Activated naive CD4-positive, alpha-beta T cell treated with anti-CD3 and anti-CD28 coated beads, Interleukin-2, amount 10 ng/mL, durations not matched to agents 7 days and 5 days (primary cell): ENCODE data around the gene UBASH3B.

Source experiments
- CTCF ChIA-PET: fragments of 350-600 bp; sonication (Branson Sonifier 250); formaldehyde crosslinking; loops from one replicate; lab custom pipeline; 2021; ENCODE audit warnings: antibody characterized with exemption; lab: Charles Lee
- DNase-seq: peaks from one replicate; pipeline ENCODE4 v3.0.0-alpha.2; 2020
- H3K27ac Mint-ChIP-seq: one replicate; pipeline ENCODE4 v1.8.0; 2021; ENCODE audit warnings: mild to moderate bottlenecking, moderate library complexity, mixed read lengths
- H3K27me3 Mint-ChIP-seq: one replicate; pipeline ENCODE4 v1.8.0; 2021; ENCODE audit warnings: mild to moderate bottlenecking, mixed read lengths
- H3K36me3 Mint-ChIP-seq: one replicate; pipeline ENCODE4 v1.8.0; 2021; ENCODE audit warnings: mixed read lengths
- H3K4me1 Mint-ChIP-seq: one replicate; pipeline ENCODE4 v1.8.0; 2021; ENCODE audit warnings: mixed read lengths
- H3K4me3 Mint-ChIP-seq: one replicate; pipeline ENCODE4 v1.8.0; 2021; ENCODE audit warnings: mild to moderate bottlenecking, moderate library complexity, mixed read lengths
- H3K9me3 Mint-ChIP-seq: one replicate; pipeline ENCODE4 v1.8.0; 2021; ENCODE audit warnings: mixed read lengths

The UBASH3B gene

DNA sequence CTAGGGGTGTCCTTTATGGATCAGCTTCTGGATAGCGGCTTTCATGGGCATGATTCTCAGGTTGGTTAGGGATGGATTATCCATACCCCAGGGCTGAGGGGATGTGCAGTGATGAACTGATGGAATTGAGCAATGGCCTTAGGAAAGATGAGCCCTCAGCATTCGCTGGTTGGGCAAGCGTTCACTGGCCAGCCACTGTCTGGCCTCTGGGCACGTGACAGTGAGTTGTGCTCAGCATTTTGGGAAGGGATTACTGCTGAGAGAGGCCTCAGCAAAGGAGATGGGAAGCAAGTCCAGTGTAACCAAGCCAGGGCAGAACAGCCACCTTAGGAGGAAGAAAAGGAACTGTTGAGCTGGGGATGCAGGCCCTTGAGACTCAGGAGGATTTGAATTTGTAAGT lies 17.4 kb downstream of the UBASH3B start:
- Mint-ChIP-seq H3K4me3 (no peak overlapping the region), H3K36me3 (peaks cover 13% of the 10 kb centered on the region), H3K27ac (no peak overlapping the region), H3K9me3 (peaks cover 4% of the 10 kb centered on the region), H3K4me1 (peaks cover 54% of the 10 kb centered on the region), H3K27me3 (no peaks in the 10 kb centered on the region)
- DNase-seq, result no peak
- CTCF ChIA-PET, result interaction anchor here (0.9 kb wide), 1 partner anchor 9 kb away, joined by 3 read pairs; no protein-coding TSS in a partner anchor

DNA sequence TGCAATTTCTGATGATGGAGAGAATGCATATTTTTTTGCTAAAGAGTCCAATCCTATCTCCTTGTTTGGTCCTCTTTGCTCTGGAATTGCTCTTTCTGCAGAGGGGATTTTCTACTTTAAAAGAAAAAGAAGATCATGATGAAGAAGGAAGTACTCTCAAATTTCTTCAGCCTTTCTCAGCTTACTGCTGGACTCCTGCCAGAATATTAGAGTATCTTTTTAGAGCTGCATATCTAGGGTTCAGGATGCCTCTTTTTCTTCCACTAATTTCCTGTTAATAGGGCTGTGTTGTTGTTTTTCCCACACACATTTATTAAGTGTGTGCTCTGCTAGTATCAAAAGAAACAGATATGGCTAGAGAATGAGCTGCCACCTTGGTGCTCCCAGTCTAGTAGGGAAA lies 18.2 kb downstream of the UBASH3B start:
- H3K9me3 Mint-ChIP-seq, result peaks cover 4% of the 10 kb centered on the region
- H3K4me3 Mint-ChIP-seq, result no peak overlapping the region
- H3K27ac Mint-ChIP-seq, result no peak overlapping the region
- DNase-seq, result no peak
- H3K27me3 Mint-ChIP-seq, result no peaks in the 10 kb centered on the region
- CTCF ChIA-PET, result interaction anchor here (0.8 to 2.7 kb wide), 3 partner anchors 8 to 81 kb away, joined by 3 to 20 read pairs (median 3); no protein-coding TSS in a partner anchor
- H3K4me1 Mint-ChIP-seq, result peaks cover 47% of the 10 kb centered on the region
- H3K36me3 Mint-ChIP-seq, result peaks cover 11% of the 10 kb centered on the region

DNA sequence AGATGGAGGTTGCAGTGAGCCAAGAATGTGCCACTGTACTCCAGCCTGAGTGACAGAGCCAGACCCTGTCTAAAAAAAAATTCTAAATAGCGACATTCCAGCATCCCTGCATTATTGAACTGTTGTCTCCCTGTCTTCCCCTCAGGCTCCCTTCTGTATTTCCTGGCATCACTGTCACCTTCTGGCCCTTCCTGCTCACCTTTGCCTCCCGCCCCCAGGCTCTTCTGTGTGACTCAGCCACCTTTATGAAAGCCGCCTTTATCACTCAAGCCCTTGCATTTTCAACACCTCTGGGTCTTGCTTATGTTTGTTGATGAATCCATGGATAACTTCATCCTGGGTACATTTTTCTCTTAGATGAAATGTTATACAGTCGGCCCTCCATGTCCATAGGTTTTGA lies 21.1 kb downstream of the UBASH3B start:
- DNase-seq, result no peak
- Mint-ChIP-seq H3K36me3 (peaks cover 5% of the 10 kb centered on the region), H3K9me3 (no peaks in the 10 kb centered on the region), H3K27ac (peak overlapping the region; percentile 74), H3K4me3 (no peak overlapping the region), H3K27me3 (no peaks in the 10 kb centered on the region), H3K4me1 (peaks cover 29% of the 10 kb centered on the region)
- CTCF ChIA-PET, result interaction anchor here (1.4 kb wide), 1 partner anchor 10 kb away, joined by 5 read pairs; no protein-coding TSS in a partner anchor

DNA sequence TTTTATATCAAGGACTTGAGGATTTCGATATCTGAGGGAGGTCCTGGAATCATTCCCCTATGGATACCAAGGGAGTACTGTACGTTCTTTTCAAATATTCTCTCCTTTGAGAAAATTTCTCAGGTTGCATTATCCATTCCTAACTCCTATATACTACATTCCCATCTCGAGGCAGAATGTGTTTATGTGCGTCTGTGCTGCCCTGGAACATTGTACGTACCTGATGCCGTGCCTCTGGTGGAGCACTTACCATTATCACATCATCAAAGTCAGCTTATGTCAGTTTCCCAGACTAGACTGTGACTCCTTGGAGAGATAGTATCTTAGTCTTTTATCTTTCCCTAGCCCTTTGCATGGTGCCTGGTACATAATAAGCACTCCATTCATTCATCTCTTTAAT lies 21.7 kb downstream of the UBASH3B start:
- H3K36me3 Mint-ChIP-seq, result peaks cover 5% of the 10 kb centered on the region
- H3K4me3 Mint-ChIP-seq, result no peak overlapping the region
- H3K9me3 Mint-ChIP-seq, result no peaks in the 10 kb centered on the region
- no peak for DNase-seq
- H3K4me1 Mint-ChIP-seq, result peaks cover 29% of the 10 kb centered on the region
- no peaks in the 10 kb centered on the region for H3K27me3 Mint-ChIP-seq
- CTCF ChIA-PET, result interaction anchor here (1.4 kb wide), 1 partner anchor 9 kb away, joined by 5 read pairs; no protein-coding TSS in a partner anchor
- no peak overlapping the region for H3K27ac Mint-ChIP-seq

DNA sequence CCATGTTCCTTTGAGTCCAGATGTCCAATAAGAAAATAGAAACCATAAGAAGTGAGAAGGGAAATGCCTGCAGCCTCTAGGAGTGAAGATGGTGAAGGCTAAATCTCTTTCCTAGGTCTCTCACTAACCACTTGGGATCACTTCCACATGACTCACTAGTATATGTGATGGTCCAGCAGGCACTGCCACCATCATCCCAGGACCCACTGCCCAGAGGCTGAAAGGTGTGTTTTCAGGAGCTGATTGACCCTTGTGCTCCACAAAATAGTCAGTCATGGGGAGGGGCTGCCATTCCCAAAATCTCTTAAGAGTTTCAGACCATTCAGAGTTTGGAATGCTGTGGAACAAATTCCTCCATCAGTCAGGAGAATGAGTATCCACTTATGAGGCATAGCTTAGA lies 22.9 kb downstream of the UBASH3B start:
- no peak overlapping the region for H3K4me3 Mint-ChIP-seq
- no peaks in the 10 kb centered on the region for H3K27me3 Mint-ChIP-seq
- no peaks in the 10 kb centered on the region for H3K9me3 Mint-ChIP-seq
- peaks cover 5% of the 10 kb centered on the region for H3K36me3 Mint-ChIP-seq
- CTCF ChIA-PET, result no interaction called here
- DNase-seq, result no peak
- H3K4me1 Mint-ChIP-seq, result peaks cover 27% of the 10 kb centered on the region
- no peak overlapping the region for H3K27ac Mint-ChIP-seq

DNA sequence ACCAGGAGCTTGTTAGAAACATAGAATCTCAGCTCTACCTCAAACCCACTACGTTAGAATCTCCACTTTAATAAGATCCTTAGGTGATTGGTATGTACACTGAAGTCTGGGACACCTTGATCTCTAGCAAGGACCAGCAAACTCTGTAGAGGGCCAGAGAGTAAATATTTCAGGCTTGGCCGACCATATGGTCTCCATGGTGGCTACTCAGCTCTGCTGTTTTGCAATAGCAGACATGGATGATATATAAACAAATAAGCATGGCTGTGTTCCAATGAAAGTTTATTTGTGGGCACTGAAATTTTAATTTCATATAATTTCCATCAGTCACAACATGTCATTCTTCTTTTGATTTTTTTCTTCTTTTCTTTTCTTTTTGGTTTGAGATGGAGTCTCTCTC lies 23.9 kb downstream of the UBASH3B start:
- H3K36me3 Mint-ChIP-seq, result peaks cover 5% of the 10 kb centered on the region
- CTCF ChIA-PET, result interaction anchor here (1.5 kb wide), 1 partner anchor 8 kb away, joined by 4 read pairs; no protein-coding TSS in a partner anchor
- no peak overlapping the region for H3K4me3 Mint-ChIP-seq
- H3K9me3 Mint-ChIP-seq, result no peaks in the 10 kb centered on the region
- H3K27me3 Mint-ChIP-seq, result no peaks in the 10 kb centered on the region
- H3K4me1 Mint-ChIP-seq, result peaks cover 26% of the 10 kb centered on the region
- no peak overlapping the region for H3K27ac Mint-ChIP-seq
- DNase-seq, result no peak

DNA sequence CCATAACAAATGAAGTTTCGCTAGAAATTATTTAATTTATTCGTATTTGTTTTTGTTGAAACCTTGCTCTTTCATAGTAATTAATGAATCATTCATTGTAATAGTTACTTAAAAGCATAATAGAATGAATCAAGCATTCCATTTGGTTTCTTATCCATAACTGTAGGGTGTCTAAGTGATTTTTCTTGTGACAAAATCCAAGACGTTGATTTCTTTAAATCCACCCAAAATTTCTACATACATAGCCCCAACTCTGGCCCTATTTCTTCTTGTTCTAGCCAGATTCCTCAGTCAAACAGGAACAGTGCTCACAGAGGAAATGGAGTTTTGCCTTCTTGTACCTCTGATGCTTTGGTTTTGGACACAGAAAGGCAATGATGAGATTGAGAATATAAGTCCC lies 25.5 kb downstream of the UBASH3B start:
- DNase-seq, result no peak
- Mint-ChIP-seq H3K4me3 (no peak overlapping the region), H3K27me3 (no peaks in the 10 kb centered on the region), H3K27ac (no peak overlapping the region), H3K4me1 (peaks cover 13% of the 10 kb centered on the region), H3K36me3 (peaks cover 2% of the 10 kb centered on the region), H3K9me3 (no peaks in the 10 kb centered on the region)
- CTCF ChIA-PET, result no interaction called here

GRCh38 chr11:122681735-122682134 lies 26.2 kb downstream of the UBASH3B start:
- peaks cover under 1% of the 10 kb centered on the region for H3K36me3 Mint-ChIP-seq
- no peak overlapping the region for H3K27ac Mint-ChIP-seq
- no peak overlapping the region for H3K4me3 Mint-ChIP-seq
- no peaks in the 10 kb centered on the region for H3K9me3 Mint-ChIP-seq
- DNase-seq, result no peak
- no peaks in the 10 kb centered on the region for H3K27me3 Mint-ChIP-seq
- peaks cover 10% of the 10 kb centered on the region for H3K4me1 Mint-ChIP-seq
- CTCF ChIA-PET, result interaction anchor here (1.5 kb wide), 1 partner anchor 8 kb away, joined by 3 read pairs; no protein-coding TSS in a partner anchor

- H3K36me3 Mint-ChIP-seq, result no peaks in the 10 kb centered on the region
- peaks cover 10% of the 10 kb centered on the region for H3K4me1 Mint-ChIP-seq
- no peak overlapping the region for H3K27ac Mint-ChIP-seq
- H3K27me3 Mint-ChIP-seq, result no peaks in the 10 kb centered on the region
- no peak overlapping the region for H3K4me3 Mint-ChIP-seq
- no peak for DNase-seq
- CTCF ChIA-PET, result interaction anchor here (1.5 kb wide), 1 partner anchor 9 kb away, joined by 3 read pairs; no protein-coding TSS in a partner anchor
- no peaks in the 10 kb centered on the region for H3K9me3 Mint-ChIP-seq
Measured at GRCh38 chr11:122682464-122682863, 26.9 kb downstream of the UBASH3B start.

GRCh38 chr11:122685041-122685440 lies 29.5 kb downstream of the UBASH3B start:
- no peak for DNase-seq
- Mint-ChIP-seq H3K27me3 (no peaks in the 10 kb centered on the region), H3K27ac (no peak overlapping the region), H3K36me3 (no peaks in the 10 kb centered on the region), H3K9me3 (no peaks in the 10 kb centered on the region), H3K4me1 (peaks cover 20% of the 10 kb centered on the region), H3K4me3 (no peak overlapping the region)
- CTCF ChIA-PET, result interaction anchor here (2.3 kb wide), 1 partner anchor 70 kb away, joined by 9 read pairs; no protein-coding TSS in a partner anchor

- Mint-ChIP-seq H3K36me3 (no peaks in the 10 kb centered on the region), H3K27me3 (no peaks in the 10 kb centered on the region), H3K4me1 (peaks cover 29% of the 10 kb centered on the region), H3K9me3 (no peaks in the 10 kb centered on the region), H3K4me3 (no peak overlapping the region), H3K27ac (no peak overlapping the region)
- no peak for DNase-seq
- CTCF ChIA-PET, result interaction anchor here (0.6 to 1.2 kb wide), 2 partner anchors 9 to 30 kb away, joined by 3 to 5 read pairs; no protein-coding TSS in a partner anchor
Measured at GRCh38 chr11:122686111-122686510, 30.6 kb downstream of the UBASH3B start.

DNA sequence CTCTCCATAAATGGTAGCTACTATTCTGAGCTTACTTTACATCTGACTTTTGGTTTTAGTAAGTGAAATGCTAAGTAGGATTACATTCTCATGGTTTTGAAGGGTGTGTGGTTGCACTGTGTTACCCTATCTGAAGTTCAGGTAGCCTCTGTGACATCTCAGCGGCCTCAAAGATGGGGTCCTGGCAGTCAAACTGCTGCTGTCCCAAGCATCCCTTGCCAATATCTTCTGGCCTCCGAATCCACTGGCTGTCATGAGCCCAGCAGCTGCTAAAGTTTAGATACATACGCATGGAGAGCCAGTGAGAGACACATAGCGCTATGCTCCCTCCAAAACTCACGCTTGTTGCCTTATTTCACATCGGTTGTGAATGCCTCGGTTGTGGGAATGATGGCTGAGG lies 34.9 kb downstream of the UBASH3B start:
- H3K27ac Mint-ChIP-seq, result peak overlapping the region; percentile 90
- H3K4me3 Mint-ChIP-seq, result peak overlapping the region; percentile 56
- DNase-seq, result no peak
- peaks cover 7% of the 10 kb centered on the region for H3K36me3 Mint-ChIP-seq
- H3K27me3 Mint-ChIP-seq, result no peaks in the 10 kb centered on the region
- peaks cover 52% of the 10 kb centered on the region for H3K4me1 Mint-ChIP-seq
- H3K9me3 Mint-ChIP-seq, result no peaks in the 10 kb centered on the region
- CTCF ChIA-PET, result interaction anchor here (0.8 to 1.7 kb wide), 6 partner anchors 15 to 174 kb away, joined by 3 to 5 read pairs (median 4); no protein-coding TSS in a partner anchor

DNA sequence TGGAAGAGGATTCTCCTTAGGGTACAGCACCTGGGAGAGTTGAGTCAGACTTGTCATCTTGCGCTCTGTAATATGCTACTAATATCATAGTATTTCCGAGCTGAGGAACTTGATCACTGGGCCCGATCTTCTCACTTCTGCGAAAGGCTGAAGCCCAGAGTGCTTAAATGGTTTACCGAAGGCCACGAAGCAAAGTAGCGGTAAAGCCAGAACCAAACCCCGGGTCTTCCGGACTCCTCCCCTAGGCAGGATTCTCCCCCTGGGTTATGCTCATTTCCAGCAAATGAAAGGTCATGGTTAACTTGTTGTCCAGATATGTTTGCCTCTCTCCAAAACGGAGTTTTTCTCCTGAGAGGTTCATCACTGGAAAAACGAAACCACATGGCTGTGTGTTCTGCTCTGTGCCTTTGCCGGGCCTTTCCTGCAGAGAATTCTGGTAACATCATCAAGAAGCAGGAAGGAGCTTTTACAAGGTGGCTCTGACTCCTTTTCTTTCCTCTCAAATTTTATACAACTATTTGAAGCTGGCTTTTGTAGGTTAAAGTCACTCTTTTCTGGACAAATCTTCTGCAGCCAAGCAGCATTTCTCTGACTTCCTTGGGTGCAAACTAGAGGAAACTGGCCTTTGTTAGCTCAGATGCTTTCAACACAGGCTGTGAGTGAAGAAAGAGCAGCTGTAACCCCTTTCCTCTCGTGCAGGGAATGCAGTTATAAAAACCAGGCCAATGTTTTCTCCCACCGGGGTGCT lies 35.5 kb downstream of the UBASH3B start:
- no peaks in the 10 kb centered on the region for H3K9me3 Mint-ChIP-seq
- peaks cover 56% of the 10 kb centered on the region for H3K4me1 Mint-ChIP-seq
- H3K4me3 Mint-ChIP-seq, result peak overlapping the region; percentile 56
- peak overlapping the region; percentile 90 for H3K27ac Mint-ChIP-seq
- CTCF ChIA-PET, result interaction anchor here (0.6 to 1.7 kb wide), 9 partner anchors 16 to 173 kb away, joined by 3 to 6 read pairs (median 4); no protein-coding TSS in a partner anchor
- H3K27me3 Mint-ChIP-seq, result no peaks in the 10 kb centered on the region
- H3K36me3 Mint-ChIP-seq, result peaks cover 7% of the 10 kb centered on the region
- no peak for DNase-seq

GRCh38 chr11:122691549-122692150 lies 36.1 kb downstream of the UBASH3B start:
- Mint-ChIP-seq H3K4me3 (peak overlapping the region; percentile 56), H3K27ac (peak overlapping the region; percentile 90), H3K4me1 (peaks cover 63% of the 10 kb centered on the region), H3K9me3 (no peaks in the 10 kb centered on the region), H3K36me3 (peaks cover 7% of the 10 kb centered on the region), H3K27me3 (no peaks in the 10 kb centered on the region)
- no peak for DNase-seq
- CTCF ChIA-PET, result interaction anchor here (0.6 to 1.7 kb wide), 8 partner anchors 23 to 161 kb away, joined by 3 to 6 read pairs (median 4); no protein-coding TSS in a partner anchor
